Esophagus (tissue), 2 donors: ENCODE measurements around the gene GNG2. TPM values are rescaled to one million over a fixed set of nuclear protein-coding genes. Genes with fewer than 3 reads are reported as not detected.

Experiments used
- H3K27ac ChIP-seq, 2 donors: one replicate each; pipeline ENCODE4 v1.5.1; 2013; ENCODE audit warnings: low read depth in 2 of 2, mild to moderate bottlenecking in 2 of 2, inconsistent platforms in 1 of 2, low read length in 1 of 2, moderate library complexity in 1 of 2
- H3K27me3 ChIP-seq, 2 donors: one replicate each; pipeline ENCODE4 v1.6.1; 2013; ENCODE audit warnings: low read length in 2 of 2, control low read depth in 1 of 2, mild to moderate bottlenecking in 1 of 2; ENCODE audit not compliant: insufficient read depth in 2 of 2, control insufficient read depth in 1 of 2
- H3K36me3 ChIP-seq, 2 donors: one replicate each; pipeline ENCODE4 v1.6.1; 2013; ENCODE audit warnings: low read length in 1 of 2; ENCODE audit not compliant: control insufficient read depth in 2 of 2, insufficient read depth in 2 of 2
- H3K4me1 ChIP-seq, 2 donors: one replicate each; pipeline ENCODE4 v1.6.1; 2013; ENCODE audit warnings: low read length in 1 of 2; ENCODE audit not compliant: control insufficient read depth in 2 of 2, insufficient read depth in 2 of 2
- H3K4me3 ChIP-seq, 2 donors: one replicate each; pipeline ENCODE4 v1.5.1; 2013; ENCODE audit warnings: low read length in 2 of 2, mild to moderate bottlenecking in 2 of 2, low read depth in 1 of 2, moderate library complexity in 1 of 2
- H3K9me3 ChIP-seq, 2 donors: one replicate each; pipeline ENCODE4 v1.6.1; 2013; ENCODE audit warnings: mild to moderate bottlenecking in 2 of 2, low read depth in 1 of 2, low read length in 1 of 2, moderate library complexity in 1 of 2; ENCODE audit not compliant: control insufficient read depth in 2 of 2, insufficient read depth in 1 of 2
- WGBS, 2 donors: extraction: QIAGEN DNeasy Blood & Tissue Kit; methylation state at CpG; one replicate each; pipeline ENCODE4 v1.1.7; 2013; 5-methylcytosine and 5-hydroxymethylcytosine counted together
- polyA plus RNA-seq, 2 donors: library from polyadenylated mRNA; stranded (reverse); fragments of 200-250 nt; gene quantifications; one replicate each; pipeline ENCODE4 v1.2.3, GENCODE V29; 2013
- donor health status: healthy with polysubstance abuse.
- donor health status: Bipolar disorder and iron deficiency.

GNG2 gene
- polyA plus RNA-seq, 2 donors = 1.6 to 2.0 TPM

DNA sequence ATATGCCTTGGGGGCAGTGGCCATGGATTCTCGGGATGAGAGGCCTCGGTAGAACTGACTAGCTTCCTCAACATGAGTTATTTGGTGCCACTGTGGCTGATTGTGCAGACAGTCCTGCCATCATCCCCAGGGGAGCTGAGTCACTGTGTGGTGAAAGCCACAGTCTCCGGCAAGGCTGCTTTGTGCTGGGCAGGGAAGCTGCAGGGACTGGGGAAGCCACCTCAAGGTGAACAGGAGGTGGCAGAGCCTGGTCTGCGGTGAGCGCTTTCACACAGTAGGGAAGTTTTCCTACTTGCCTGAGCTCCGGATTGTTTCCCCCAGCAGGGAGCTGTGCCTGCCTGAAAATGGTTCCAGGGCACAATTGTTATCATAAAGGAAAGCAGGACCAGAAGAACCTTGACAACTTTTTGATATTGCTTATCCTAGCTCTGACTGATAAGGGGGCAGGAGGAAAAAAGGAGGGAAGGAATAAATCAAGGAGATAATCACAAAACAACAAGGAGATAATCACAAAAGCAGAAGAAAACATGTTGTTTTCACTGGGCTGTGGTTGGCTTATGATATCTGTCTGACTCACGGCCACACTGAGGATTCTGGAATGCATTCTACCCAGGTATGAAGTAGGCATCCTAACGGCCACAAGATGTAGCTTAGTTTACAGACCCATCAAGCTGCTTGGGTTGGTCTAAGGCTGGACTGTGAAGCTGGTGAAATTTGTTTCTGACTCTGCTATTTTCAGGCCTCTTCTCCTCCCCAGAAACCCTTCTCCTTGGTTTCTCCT, 32.2 kb upstream of the GNG2 start:
- Histone ChIP-seq H3K27ac (no peak overlapping the region), H3K36me3 (no peaks in the 10 kb centered on the region), H3K9me3 (no peaks in the 10 kb centered on the region), H3K4me3 (no peak overlapping the region), H3K4me1 (no peaks in the 10 kb centered on the region), H3K27me3 (no peaks in the 10 kb centered on the region)
- WGBS, 2 donors = 50 to 57% methylated on average over 8 of the region's 8 CpGs

DNA sequence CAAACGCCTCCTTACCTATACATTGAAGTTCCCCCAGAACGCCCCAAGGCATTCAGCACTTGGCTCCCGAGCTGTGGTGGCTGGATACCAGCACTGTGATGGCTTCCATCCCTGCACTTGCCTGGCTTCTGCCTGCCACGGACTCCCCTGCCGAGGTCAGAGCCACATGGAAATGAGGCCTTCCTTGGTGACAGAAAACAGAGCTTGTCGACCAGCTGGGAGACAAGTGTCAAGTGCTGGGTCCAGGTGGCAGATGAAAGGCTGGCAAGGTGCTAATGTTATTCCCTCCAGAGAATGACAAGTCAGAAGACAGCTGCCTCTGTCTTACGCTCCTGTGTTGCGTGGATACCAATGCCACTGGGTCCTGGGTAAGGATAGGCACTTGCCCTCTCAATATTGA, 26.2 kb upstream of the GNG2 start:
- no peak overlapping the region for H3K4me3 ChIP-seq
- no peaks in the 10 kb centered on the region for H3K36me3 ChIP-seq
- no peaks in the 10 kb centered on the region for H3K4me1 ChIP-seq
- H3K9me3 ChIP-seq = no peaks in the 10 kb centered on the region
- 57 to 62% methylated on average over 8 of the region's 8 CpGs for WGBS, 2 donors
- H3K27me3 ChIP-seq = no peaks in the 10 kb centered on the region
- H3K27ac ChIP-seq = no peak overlapping the region

DNA sequence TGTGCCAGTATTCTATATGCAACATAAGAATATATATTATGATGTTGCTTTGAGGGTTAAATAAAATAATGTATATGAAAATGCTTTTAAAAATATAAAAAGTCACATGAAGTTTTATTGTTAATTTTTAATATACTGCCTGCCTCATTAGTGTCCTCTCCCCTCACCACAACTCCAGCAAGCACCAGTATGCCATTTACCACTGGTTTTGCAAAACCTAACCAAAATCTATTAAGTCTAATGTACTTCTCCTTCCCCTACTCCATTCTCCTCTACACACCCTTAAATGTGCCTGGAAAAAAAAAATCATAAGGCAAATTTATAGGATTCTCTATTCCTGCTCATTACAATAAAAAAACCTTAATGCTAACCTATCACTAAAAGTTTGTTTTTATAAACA, 24.0 kb upstream of the GNG2 start:
- no peaks in the 10 kb centered on the region for H3K4me1 ChIP-seq
- H3K27me3 ChIP-seq = no peaks in the 10 kb centered on the region
- H3K4me3 ChIP-seq = no peak overlapping the region
- no peak overlapping the region for H3K27ac ChIP-seq
- no peaks in the 10 kb centered on the region for H3K9me3 ChIP-seq
- no peaks in the 10 kb centered on the region for H3K36me3 ChIP-seq

DNA sequence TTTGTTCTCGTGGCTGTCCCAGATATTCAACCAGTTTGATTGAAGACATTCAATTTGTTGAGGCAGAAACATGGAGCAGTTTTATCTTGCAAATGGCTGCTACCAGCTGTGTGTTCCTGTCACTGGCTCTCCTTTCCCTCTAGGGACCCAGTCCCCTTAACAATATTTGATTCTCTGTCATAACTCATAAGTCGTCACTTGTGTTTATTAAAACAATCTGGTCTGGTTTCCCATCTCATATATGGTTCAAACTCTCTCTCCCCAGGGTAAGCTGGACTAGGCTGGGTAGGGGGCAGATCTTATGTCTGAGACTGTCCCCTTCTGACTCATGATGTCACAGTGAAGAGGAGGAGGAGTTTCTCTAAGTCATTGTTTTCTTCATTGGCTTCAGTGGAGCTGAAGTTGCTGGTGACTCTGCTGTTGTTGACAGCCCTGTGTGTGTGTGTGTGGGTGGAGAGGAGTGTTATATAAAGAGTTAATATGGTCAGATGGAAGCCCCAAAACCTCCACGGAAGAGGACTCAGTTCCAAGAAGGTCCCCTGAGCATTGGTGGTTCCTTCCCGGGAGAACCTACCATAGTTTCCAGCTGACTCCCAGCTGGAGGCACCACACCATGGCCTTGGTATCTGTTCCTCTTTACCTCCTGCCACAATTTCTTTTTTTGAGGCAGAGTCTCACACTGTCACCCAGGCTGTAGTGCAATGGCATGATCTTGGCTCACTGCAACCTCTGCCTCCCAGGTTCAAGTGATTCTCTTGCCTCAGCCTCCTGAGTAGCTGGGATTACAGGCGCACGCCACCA, 16.1 kb upstream of the GNG2 start:
- Histone ChIP-seq H3K36me3 (no peaks in the 10 kb centered on the region), H3K4me3 (no peak overlapping the region), H3K27me3 (no peaks in the 10 kb centered on the region), H3K27ac (no peak overlapping the region), H3K4me1 (no peaks in the 10 kb centered on the region), H3K9me3 (no peaks in the 10 kb centered on the region)
- WGBS, 2 donors = 71 to 88% methylated on average over 6 of the region's 6 CpGs

DNA sequence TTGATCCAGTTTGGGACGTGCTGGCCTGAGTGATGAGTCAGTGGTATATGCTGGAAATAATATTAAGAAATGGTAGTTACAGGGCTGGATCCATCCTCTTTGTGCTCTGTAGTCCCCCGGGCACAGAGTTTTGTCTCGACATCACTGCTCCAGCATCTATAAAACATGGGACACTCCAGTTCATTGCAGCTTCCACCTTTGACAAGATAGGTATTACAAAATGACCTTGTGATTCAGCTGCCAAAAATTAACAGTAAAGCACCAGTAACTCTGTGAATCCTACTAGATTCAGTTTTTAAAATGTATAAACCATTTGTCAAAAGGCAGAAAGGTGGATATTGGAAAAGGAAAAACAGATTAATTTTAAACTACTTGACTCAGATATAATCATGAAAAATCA, 14.6 kb upstream of the GNG2 start:
- Histone ChIP-seq H3K4me3 (no peak overlapping the region), H3K27me3 (no peaks in the 10 kb centered on the region), H3K4me1 (no peaks in the 10 kb centered on the region), H3K36me3 (no peaks in the 10 kb centered on the region), H3K9me3 (no peaks in the 10 kb centered on the region), H3K27ac (no peak overlapping the region)
- 89 to 91% methylated on average over 3 of the region's 3 CpGs for WGBS, 2 donors

DNA sequence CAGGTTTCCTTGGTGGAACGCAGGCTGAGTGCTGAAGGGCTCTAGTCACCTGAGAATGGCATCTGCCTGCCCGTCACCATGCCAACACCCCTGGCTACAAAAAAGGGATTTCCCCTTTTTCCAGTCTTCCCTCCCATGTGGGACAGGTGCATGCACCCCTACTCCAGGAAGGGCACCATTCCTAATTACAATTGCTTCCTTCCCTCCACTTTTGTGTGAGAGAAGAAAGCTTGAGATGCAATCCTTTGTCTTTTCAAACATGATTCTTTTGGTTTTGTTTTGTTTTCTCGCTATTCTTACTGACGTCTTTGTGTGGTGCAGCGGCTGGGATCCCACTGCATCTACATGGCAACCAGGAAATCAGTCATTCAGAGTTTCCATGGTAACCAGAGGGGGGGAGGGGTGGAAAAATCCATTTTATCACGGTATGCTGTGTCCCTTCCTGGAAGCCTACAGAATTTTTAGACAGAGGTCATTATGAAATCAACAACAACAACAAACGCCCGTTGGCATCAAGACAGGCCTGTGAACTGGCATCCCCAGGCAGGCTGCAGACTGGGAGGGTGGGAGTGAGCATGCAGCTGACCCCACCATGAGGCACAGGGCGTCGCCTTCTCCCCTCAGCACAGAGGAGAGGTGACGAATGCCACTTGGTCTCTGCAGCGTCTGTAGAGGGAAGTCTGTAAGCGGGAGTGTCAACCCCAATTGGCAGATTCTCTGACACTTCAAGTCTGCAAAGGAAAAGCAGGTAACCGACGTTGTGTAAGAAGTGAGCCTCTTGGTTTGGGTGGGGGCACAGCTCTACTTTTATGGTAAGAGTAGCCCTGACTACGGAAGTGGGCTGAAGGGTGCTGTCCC, 13.6 kb upstream of the GNG2 start:
- H3K27me3 ChIP-seq = no peaks in the 10 kb centered on the region
- H3K27ac ChIP-seq = peak overlapping the region; percentile 52 to 69
- H3K36me3 ChIP-seq = no peaks in the 10 kb centered on the region
- no peaks in the 10 kb centered on the region for H3K9me3 ChIP-seq
- H3K4me3 ChIP-seq = peak overlapping the region in 1 of 2 donors; percentile 20
- no peaks in the 10 kb centered on the region for H3K4me1 ChIP-seq
- 23 to 29% methylated on average over 16 of the region's 16 CpGs for WGBS, 2 donors

DNA sequence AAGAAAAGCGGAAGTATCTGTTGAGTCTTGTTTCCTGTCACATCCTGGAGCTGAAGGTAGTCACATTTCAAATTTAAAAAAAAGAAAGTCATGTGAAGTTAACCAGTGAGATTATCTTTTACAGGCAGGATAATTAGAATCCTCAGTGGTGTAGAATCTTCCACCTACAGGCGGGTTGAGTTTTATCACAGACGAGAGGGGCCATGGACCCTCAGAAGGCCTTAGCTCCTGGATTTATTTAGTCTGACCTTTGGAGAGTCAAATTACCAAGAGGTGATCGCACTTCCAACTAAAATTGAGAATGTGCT, 13.0 kb upstream of the GNG2 start:
- H3K36me3 ChIP-seq = no peaks in the 10 kb centered on the region
- H3K9me3 ChIP-seq = no peaks in the 10 kb centered on the region
- 68 to 80% methylated on average over 4 of the region's 4 CpGs for WGBS, 2 donors
- H3K4me3 ChIP-seq = no peak overlapping the region
- no peaks in the 10 kb centered on the region for H3K27me3 ChIP-seq
- H3K27ac ChIP-seq = peak overlapping the region in 1 of 2 donors; percentile 24
- H3K4me1 ChIP-seq = no peaks in the 10 kb centered on the region

DNA sequence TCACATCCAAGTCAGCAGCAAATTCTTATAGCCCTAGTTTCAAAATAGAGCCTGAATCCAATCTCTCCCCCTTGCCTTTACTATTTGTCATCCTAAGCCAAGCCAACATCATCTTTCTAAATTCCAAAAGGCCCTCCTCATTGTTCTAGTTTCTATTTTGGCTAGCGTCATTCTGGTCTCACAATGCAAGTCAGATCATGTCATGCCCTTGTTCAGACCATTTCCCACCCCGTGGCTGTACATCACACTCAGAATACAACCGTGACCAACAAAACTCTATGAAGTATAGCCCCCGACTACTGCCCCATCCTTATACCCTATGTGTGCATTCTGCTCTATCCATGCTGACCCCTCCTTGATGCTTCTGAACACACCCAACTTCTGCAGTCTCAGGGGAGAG, 12.3 kb upstream of the GNG2 start:
- no peak overlapping the region for H3K27ac ChIP-seq
- H3K4me1 ChIP-seq = no peaks in the 10 kb centered on the region
- no peak overlapping the region for H3K4me3 ChIP-seq
- no peaks in the 10 kb centered on the region for H3K27me3 ChIP-seq
- no peaks in the 10 kb centered on the region for H3K9me3 ChIP-seq
- no peaks in the 10 kb centered on the region for H3K36me3 ChIP-seq
- WGBS, 2 donors = 54 to 67% methylated on average over 4 of the region's 4 CpGs

DNA sequence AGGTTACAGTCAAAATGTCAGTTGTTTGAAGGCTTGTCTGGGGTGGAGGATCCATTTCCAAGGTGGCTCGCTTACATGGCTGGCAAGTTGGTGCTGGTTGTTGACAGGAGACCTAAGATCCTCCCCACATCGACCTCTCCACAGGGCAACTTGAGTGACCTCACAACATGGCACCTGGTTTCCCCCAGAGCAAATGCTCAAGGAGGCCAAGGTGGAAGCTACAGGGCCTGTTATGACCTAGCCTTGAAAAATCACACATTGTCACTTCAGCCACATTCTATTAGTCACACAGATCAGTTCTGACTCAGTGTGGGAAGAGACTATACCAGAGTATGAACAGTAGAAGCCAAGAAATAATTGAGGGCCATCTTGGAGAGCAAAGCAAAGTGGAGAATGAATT, 11.3 kb upstream of the GNG2 start:
- no peak overlapping the region for H3K27ac ChIP-seq
- no peaks in the 10 kb centered on the region for H3K27me3 ChIP-seq
- H3K4me3 ChIP-seq = no peak overlapping the region
- H3K9me3 ChIP-seq = no peaks in the 10 kb centered on the region
- H3K36me3 ChIP-seq = no peaks in the 10 kb centered on the region
- 84 to 91% methylated on average over 2 of the region's 2 CpGs for WGBS, 2 donors
- no peaks in the 10 kb centered on the region for H3K4me1 ChIP-seq
